ENCODE data around the gene PHRF1. TPM values are rescaled to one million over a fixed set of nuclear protein-coding genes. Genes with fewer than 3 reads are reported as not detected.
A peak's percentile ranks its signal among the peaks of the same experiment; 100 is the strongest.

The PHRF1 gene
- total and polyA plus RNA-seq, 9 of the 15 experiments (the other 6 are each of a cell fraction or from before 2014, with no cell fraction given): 0.07 to 37.2 (median 7.7) TPM

DNA sequence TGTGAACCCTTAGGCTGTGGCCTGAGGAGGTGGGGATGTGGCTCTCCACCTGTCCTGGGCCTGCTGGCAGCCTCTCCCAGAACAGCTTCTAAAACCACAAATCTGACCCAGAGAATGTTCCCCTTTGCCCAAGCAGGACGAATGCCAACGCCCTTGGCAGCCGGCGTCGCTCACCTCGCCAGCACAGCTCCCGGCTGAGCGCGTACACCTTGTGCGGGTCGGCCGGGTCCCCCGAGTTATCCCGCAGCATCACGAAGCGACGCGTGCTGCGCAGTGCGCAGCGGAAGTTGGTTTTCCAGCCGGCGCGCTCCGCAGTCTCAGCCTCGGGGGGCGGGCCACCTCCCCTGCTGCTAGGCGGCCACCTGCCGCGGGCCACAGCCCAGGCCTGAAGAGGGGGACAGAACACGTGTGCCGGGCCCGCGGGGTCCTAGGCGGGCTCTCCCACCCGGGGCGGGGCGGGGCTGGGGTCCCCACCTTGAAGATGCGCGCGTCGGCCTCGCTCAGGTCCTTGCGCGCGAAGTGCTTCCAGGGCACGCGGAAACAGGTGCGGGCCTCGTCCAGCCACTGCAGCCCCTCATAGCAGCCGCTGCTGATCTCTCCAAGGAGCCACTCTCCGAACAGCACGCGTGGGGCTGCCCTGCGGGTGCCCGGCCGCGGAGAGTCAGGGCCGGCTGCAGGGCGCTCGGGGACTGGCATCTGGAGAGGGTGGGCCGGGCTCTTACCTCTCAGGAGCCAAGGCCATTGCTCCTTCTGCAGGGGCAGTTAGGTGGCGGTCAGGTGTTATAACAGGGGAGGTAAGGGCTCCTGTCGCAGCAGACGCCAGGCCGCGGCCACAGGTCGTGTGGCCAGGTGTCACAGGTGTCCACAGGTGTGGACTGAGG lies 38.6 kb downstream of the PHRF1 start (continued):
- TF ChIP-seq MAFG (tag; conservative IDR thresholded peaks at IDR 0.05): no peak
- TF ChIP-seq, protein P1, sequence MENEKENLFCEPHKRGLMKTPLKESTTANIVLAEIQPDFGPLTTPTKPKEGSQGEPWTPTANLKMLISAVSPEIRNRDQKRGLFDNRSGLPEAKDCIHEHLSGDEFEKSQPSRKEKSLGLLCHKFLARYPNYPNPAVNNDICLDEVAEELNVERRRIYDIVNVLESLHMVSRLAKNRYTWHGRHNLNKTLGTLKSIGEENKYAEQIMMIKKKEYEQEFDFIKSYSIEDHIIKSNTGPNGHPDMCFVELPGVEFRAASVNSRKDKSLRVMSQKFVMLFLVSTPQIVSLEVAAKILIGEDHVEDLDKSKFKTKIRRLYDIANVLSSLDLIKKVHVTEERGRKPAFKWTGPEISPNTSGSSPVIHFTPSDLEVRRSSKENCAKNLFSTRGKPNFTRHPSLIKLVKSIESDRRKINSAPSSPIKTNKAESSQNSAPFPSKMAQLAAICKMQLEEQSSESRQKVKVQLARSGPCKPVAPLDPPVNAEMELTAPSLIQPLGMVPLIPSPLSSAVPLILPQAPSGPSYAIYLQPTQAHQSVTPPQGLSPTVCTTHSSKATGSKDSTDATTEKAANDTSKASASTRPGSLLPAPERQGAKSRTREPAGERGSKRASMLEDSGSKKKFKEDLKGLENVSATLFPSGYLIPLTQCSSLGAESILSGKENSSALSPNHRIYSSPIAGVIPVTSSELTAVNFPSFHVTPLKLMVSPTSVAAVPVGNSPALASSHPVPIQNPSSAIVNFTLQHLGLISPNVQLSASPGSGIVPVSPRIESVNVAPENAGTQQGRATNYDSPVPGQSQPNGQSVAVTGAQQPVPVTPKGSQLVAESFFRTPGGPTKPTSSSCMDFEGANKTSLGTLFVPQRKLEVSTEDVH (IDR thresholded peaks at IDR 0.05; ENCODE audit: low read depth, partially characterized antibody): no peak
- TF ChIP-seq SNRNP70 (optimal IDR thresholded peaks at IDR 0.05; ENCODE audit: low read depth, low read length): no peak
- no peak for TF ChIP-seq GABPB2 (CRISPR knock-in tag; conservative IDR thresholded peaks at IDR 0.05)
- no peak for TF ChIP-seq CREM (IDR thresholded peaks at IDR 0.05; ENCODE audit: low read depth)
- no peak for TF ChIP-seq PHF8 (IDR thresholded peaks at IDR 0.05; ENCODE audit: borderline replicate concordance, low read length)
- no peak for TF ChIP-seq SMARCC2 (IDR thresholded peaks at IDR 0.05; ENCODE audit: low read depth)
- peak; percentile 13 for TF ChIP-seq KDM5B (IDR thresholded peaks at IDR 0.05; ENCODE audit: insufficient replicate concordance, low read depth, low read length)
- TF ChIP-seq, protein P2, sequence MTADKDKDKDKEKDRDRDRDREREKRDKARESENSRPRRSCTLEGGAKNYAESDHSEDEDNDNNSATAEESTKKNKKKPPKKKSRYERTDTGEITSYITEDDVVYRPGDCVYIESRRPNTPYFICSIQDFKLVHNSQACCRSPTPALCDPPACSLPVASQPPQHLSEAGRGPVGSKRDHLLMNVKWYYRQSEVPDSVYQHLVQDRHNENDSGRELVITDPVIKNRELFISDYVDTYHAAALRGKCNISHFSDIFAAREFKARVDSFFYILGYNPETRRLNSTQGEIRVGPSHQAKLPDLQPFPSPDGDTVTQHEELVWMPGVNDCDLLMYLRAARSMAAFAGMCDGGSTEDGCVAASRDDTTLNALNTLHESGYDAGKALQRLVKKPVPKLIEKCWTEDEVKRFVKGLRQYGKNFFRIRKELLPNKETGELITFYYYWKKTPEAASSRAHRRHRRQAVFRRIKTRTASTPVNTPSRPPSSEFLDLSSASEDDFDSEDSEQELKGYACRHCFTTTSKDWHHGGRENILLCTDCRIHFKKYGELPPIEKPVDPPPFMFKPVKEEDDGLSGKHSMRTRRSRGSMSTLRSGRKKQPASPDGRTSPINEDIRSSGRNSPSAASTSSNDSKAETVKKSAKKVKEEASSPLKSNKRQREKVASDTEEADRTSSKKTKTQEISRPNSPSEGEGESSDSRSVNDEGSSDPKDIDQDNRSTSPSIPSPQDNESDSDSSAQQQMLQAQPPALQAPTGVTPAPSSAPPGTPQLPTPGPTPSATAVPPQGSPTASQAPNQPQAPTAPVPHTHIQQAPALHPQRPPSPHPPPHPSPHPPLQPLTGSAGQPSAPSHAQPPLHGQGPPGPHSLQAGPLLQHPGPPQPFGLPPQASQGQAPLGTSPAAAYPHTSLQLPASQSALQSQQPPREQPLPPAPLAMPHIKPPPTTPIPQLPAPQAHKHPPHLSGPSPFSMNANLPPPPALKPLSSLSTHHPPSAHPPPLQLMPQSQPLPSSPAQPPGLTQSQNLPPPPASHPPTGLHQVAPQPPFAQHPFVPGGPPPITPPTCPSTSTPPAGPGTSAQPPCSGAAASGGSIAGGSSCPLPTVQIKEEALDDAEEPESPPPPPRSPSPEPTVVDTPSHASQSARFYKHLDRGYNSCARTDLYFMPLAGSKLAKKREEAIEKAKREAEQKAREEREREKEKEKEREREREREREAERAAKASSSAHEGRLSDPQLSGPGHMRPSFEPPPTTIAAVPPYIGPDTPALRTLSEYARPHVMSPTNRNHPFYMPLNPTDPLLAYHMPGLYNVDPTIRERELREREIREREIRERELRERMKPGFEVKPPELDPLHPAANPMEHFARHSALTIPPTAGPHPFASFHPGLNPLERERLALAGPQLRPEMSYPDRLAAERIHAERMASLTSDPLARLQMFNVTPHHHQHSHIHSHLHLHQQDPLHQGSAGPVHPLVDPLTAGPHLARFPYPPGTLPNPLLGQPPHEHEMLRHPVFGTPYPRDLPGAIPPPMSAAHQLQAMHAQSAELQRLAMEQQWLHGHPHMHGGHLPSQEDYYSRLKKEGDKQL (CRISPR knock-in tag; IDR thresholded peaks at IDR 0.05; ENCODE audit: borderline replicate concordance): no peak
- no peak for TF ChIP-seq SP2 (IDR thresholded peaks at IDR 0.05; ENCODE audit: extremely low read depth, low read depth, low read length, poor library complexity, severe bottlenecking)
- TF ChIP-seq, protein P3, sequence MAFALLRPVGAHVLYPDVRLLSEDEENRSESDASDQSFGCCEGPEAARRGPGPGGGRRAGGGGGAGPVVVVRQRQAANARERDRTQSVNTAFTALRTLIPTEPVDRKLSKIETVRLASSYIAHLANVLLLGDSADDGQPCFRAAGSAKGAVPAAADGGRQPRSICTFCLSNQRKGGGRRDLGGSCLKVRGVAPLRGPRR (CRISPR knock-in tag; IDR thresholded peaks at IDR 0.05): no peak

Data from K562 (cell line).